GM12873 (cell line): ENCODE data around the gene NMRAL1.

Experiments used
- TF ChIP-seq, protein P1 (sequence below): IDR thresholded peaks from 2 replicates; pipeline ENCODE4 v1.5.1; 2012; ENCODE audit warnings: low read depth, mild to moderate bottlenecking, moderate library complexity, low read length, control low read depth; ENCODE audit not compliant: insufficient read depth; ENCODE audit errors: missing control alignments

The NMRAL1 gene

DNA sequence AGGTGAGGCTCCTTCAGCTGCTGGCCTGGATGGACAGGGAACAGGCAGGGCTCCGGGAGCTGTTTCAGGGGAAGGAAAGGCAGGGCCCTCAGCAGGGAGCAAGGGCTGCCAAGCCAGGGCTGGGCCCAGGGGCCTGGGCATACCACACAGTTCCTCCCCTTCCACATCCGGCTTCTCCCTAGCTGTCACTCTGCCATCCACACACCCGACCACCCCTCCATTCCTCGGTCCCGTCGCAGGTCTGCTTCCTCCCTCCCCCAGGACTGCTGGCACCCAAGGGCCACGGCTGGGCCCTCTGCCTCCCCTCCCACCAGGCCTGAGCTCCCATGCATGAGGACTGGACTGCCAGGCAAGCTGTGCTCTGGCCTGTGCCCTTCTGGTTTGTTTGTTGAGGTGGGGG lies 40.2 kb upstream of the NMRAL1 start:
- TF ChIP-seq, protein P1, sequence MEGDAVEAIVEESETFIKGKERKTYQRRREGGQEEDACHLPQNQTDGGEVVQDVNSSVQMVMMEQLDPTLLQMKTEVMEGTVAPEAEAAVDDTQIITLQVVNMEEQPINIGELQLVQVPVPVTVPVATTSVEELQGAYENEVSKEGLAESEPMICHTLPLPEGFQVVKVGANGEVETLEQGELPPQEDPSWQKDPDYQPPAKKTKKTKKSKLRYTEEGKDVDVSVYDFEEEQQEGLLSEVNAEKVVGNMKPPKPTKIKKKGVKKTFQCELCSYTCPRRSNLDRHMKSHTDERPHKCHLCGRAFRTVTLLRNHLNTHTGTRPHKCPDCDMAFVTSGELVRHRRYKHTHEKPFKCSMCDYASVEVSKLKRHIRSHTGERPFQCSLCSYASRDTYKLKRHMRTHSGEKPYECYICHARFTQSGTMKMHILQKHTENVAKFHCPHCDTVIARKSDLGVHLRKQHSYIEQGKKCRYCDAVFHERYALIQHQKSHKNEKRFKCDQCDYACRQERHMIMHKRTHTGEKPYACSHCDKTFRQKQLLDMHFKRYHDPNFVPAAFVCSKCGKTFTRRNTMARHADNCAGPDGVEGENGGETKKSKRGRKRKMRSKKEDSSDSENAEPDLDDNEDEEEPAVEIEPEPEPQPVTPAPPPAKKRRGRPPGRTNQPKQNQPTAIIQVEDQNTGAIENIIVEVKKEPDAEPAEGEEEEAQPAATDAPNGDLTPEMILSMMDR, result no peak

DNA sequence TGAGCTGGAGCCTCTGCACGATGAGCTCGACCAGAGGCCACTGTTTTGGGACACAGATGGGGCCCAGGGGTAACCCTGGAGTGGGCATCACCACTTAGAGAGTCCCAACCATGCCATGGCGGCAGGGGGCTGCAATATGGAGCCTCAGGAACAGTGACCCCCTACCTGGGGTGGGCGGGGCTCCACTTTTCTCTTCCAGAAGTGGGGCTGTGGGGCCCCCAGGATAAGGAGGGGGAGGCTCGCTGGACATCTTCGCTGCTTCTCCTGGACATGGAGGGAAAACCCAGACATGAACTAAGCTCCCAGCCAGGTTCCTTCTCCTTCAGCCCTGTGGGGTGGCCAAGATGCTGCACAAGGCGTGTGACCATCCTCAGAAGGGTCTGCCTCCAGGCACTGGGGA lies 39.5 kb upstream of the NMRAL1 start:
- TF ChIP-seq, protein P1, result no peak

DNA sequence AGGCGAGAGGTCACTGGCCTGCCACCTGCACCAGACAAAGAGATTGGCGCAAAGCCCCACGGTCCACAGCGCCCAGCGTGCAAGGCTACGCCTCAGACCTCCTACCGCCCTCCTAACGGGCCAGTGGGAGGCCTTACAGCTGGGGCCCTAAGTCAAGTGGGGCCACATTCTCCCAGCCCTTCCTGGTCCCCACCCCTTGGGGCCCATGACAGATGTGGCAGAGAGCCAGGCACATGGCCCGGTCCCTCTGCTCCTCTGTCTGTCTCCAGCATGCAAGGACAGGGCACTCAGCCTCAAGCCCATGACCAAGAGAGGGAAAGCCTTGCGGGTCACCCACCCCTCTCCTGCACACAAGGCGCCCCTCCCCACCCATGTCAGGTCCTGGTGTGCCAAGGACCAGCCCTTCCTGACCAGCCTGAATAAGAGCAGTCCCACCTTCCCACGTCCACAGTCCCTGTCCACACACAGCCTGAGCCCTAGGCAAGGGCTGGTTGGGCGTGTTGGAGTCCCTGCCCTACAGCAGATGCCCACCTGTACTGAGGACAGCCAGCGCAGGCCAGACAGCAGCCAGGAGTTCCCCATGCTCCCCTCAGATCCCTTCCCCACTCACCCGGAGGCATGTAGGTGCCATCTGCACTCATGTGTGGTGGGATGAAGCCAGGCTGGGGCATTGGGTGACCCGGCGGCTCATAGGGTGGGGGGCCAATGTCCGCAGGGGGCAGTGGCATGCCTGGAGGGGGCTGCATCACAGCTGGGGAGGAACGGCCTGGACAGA lies 38.8 kb upstream of the NMRAL1 start:
- TF ChIP-seq, protein P1, result no peak

DNA sequence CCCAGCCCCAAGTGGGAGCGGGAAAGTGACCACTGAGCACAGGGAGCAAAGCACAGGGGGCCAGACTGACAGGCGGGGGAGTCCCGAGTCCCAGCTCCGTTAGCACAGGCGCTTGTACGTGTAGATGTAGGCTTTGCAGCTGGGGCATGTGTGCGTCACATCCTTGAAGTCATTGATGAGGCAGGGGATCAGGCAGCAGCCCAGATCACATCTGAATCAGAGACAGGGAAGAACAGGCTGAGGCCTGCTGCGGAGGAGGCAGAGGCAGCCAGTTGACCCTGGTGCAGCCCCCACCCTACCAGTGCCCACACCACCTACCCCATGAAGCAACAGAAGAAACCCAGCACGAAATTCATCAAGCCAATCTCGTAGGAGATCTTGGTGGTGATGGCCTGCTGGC lies 38.0 kb upstream of the NMRAL1 start:
- TF ChIP-seq, protein P1, result no peak

DNA sequence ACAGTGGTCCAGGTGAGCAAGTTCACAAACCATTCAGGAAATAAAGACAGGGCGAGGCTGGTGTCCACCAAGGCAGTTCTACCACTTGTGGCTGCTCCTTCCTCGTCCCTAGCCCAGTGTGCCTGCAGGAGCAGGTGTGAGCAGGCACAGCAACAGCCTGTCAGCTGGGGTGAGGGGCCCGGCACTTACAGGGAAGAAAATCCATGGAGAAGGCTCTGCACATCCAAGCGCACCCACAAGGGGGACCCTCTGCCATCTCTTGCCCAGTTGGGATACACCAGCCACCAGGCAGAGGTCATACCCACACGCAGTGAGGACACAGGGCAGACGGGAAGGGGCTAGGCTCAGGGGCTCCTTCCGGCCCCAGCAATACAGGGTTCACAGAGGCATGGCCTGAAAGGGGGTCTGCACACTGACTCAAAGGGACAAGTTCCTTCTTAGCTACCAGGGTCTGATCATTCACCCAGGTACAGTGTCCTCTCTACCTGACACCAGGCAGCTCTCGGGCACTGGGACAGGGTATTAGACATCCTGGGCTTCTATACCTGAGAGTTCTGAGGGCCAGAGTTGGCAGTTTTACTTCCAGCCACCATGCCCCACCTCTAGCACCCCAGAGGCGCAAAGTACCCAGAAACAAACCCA lies 37.1 kb upstream of the NMRAL1 start:
- TF ChIP-seq, protein P1, result peak; percentile 53

DNA sequence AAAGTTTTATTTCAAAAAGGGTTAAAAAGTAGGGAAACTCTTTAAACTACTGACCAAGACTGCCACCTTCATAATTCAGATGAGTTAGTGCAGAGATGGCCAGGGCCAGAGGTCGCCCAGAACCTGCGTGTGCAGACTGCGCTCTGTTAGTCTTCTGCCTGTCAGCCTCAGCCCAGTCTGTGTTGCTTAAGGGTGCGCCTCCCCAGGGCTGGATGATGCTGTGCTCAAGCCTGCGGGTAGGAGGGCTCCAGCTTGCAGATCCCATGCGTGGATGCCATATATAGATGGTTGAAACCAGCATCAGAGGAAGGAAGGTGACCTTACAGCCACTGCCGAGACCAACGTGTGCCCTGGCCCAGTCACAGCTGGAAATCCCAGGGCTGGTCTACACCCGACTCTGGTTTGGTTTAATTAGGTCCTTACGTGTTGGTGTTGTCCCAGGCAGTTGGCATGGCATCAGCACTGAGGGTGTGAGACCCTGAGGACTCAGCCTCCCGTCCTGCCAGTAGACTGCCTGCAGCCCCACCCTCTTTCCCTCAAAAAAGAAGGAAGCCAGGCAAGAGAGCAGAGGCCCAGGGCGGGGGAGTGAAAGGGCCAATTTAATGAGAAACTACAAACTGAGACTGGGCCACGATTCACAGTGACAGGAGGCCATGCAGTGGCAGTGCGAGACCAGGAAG lies 36.5 kb upstream of the NMRAL1 start:
- TF ChIP-seq, protein P1, result no peak

DNA sequence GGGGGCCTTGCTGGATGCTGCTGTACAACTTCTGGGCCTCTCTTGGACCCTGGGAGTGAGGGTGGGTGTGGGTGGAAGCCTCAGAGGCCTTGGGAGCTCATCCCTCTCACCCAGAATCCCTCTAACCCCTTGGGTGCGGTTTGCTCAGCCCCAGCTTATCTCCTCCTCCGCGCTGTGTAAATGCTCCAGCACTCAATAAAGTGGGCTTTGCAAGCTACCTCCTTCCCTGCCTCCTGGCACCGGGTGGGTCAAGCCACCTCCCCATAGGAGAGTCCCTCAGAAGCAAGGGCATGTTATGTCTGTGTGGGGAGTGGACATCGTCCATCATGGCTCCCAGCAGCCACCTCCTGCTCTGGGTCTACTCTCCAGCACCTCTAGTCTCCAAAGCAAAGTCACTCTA lies 35.7 kb upstream of the NMRAL1 start:
- TF ChIP-seq, protein P1, result no peak
